GM18498 (cell line): ENCODE results near the gene SH2D4B.
"Not testable (repeated sequence)": the region's sequence is repeated elsewhere in the genome, so short reads cannot be mapped to it uniquely, and the experiment has no call there.

ENCODE experiments used
- ATAC-seq: cut with Tn5 transposase; IDR thresholded peaks from one replicate; pipeline ENCODE4 v1.9.1; 2021; ENCODE audit warnings: mild to moderate bottlenecking, moderate library complexity; ENCODE audit not compliant: unreplicated experiment

The SH2D4B gene

DNA sequence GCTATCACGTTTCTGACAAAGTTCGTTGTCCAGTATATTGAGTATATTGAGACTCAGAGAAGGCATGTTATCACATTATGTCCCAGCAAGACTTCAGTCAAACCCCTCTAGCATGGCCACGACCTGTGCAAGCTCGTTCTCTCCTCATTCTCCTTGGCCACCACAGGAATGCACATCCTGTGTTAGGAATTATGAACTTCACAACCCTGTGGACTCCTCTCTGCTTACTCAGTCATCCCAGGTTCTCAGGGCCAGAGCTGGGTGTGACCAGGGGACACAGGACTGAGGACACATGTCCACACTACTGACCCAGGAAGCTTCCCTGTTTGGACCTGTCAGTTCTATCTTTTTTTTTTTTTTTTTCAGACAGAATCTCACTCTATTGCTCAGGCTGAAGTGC lies 4.4 kb downstream of the SH2D4B start:
- no peak for ATAC-seq

- no peak for ATAC-seq
These were observed 5.1 kb downstream of the SH2D4B start for GRCh38 chr10:80542652-80543318.

- not testable (repeated sequence) for ATAC-seq
These were observed 5.6 kb downstream of the SH2D4B start for GRCh38 chr10:80543319-80543672.

GRCh38 chr10:80544316-80544953 lies 6.7 kb downstream of the SH2D4B start:
- ATAC-seq, result no peak

GRCh38 chr10:80545258-80545881 lies 7.7 kb downstream of the SH2D4B start:
- ATAC-seq, result no peak

DNA sequence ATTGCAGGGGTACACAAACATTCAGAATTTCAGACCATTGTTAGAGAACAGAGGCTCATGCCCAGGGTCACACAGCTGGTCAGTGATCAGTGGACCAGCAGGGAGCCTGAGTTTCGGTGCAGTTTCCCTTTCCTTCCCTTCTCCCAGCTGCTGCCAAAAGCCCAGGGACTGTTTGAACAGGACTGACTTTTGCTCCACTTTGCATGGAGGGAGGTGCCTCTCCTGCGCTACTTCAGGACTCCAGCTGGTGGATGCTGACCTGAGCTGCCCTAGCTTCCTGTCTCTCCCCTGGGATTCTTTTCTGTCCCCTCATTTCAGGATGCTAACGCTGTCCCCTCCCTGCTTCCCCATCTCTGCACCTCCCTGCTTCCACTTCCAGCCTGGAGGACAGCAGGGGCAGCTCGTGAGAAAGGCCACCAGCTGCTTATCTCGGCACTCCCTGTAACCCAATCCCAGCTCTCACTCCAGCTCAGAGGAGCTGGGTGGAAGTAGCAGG lies 14.5 kb downstream of the SH2D4B start:
- ATAC-seq, result no peak

DNA sequence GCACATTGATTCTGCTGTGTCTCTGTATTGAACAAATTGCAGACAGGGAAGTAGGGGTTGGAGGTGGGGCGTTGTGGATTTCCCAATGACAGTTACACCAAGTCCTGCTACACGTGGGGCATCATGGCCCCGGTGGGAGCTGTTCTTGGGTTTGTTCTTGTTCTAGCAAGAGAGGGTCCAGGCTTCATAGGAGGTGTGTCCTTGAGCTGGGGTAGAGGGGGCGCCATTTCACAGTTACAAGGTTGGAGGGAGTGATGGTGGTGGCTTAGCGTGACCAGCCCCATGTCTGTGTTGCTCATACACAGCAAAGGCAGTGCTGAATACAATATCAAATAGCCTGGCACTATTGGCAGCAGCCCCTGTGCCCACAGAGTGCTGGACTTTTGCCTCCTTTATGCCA lies 15.7 kb downstream of the SH2D4B start:
- ATAC-seq, result no peak

GRCh38 chr10:80554050-80554449 lies 16.3 kb downstream of the SH2D4B start:
- ATAC-seq, result no peak

DNA sequence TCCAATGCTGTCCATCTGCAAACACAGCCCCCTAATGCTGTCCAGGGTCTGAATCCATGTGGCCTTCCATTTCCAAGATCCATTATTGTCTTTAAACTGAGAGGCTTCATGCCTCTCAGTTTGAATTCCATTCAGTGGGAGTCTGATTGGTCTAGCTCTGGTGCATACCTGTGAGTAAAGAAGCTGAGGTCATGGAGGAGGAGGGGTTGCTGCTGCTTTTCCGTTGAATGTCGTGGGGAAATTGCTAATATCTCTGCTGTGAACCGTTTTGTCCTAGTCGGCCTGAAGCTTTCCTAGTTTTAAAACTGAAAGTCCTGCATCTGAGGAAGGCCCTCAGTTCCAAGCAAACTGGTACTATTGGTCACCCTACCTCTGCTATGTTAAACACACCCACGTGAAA lies 17.7 kb downstream of the SH2D4B start:
- ATAC-seq, result no peak

DNA sequence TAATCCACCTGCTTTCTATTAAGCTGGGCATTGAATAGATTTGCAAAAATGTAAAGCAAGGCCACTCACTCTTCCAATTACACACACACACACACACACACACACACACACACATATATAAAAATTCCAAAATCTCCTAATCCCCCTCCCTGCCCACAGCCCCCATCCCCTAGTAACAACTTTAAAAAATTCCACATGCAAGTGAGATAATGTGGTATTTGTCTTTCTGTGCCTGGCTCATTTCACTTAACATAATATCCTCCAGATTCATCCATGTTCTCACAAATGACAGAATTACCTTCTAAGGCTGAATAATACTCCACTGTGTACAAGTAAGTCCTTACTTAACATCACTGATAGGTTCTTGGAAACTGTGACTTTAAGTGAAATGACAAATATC lies 24.2 kb downstream of the SH2D4B start:
- ATAC-seq, result no peak

DNA sequence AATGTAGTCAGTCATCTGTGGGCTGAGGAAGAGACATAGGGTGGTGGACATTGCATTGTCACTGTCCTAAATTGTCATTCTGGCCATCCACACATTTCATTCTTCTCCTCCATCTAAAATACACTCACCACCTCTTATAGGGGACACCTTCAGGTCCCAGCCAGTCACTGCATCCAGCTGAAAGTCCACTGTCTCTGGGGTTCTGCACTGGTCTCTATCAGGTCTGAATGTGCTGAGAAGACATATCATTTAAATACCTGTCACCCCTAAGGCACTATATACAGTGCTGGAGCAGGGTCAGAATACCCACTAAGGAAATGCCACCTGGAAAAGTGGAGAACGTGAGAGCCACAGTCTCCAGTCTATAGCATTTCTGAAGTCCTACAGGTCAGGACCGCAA lies 29.6 kb downstream of the SH2D4B start:
- ATAC-seq, result no peak

- ATAC-seq, result no peak
These were observed 31.6 kb downstream of the SH2D4B start for GRCh38 chr10:80569131-80569895.

GRCh38 chr10:80571352-80571751 lies 33.6 kb downstream of the SH2D4B start:
- no peak for ATAC-seq

- no peak for ATAC-seq
These were observed 41.6 kb downstream of the SH2D4B start for GRCh38 chr10:80579181-80579763.

GRCh38 chr10:80579849-80580637 lies 42.3 kb downstream of the SH2D4B start:
- ATAC-seq, result no peak

DNA sequence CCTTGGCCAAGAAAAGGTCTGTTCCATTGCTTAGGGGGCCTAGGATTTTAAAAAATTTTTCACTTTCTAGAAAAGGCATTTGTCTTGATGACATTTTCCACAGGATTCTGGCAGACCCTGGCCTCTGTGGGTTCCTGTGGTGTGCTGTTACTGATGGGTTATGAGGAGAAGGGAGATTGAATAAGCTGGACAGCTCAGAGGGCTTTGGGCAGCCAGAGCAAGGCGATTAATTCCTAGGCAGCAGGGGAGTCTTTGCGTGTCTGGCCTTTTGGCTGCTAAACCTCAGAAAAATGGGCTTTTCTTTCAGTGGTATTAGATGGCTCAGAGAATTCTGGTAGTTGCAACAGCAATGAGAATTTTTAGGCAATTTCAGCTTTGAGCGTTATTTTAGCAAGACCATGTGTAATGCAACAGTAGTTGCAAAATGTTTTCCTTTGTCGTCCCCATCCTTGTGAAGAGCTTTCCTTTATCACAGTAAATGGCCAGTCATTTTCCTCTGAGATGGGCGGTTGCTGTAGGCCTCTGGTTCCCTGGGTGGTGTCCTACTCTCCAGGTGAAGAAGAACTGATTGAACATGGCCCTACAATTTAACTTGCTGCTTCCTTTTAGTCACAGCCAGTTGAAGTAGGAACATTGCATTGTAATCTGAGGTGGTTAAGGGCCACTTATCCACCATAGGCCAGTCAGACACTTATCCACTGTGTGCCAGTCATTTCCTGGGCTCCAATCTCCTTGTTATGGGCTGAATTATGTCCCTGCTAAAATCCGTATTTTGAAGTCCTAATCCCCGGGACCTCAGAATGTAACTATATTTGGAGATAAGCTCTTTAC lies 43.2 kb downstream of the SH2D4B start:
- ATAC-seq, result no peak

DNA sequence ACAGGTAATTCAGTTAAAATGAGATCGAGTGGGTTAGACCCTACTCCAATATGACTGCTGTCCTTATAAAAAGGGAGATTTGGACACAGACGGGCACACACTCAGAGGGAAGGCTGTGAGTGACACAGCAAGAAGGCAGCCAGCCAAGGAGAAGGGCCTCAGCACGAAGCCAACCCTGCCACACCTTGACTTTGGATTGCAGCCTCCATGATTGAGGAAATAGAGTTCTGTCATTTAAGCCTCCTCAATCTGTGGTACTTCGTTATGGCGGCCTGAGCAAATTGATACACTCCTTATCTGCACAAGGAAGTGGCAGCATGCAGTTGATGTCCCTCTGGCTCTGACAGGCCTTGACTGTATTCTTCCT lies 43.8 kb downstream of the SH2D4B start:
- ATAC-seq, result no peak

GRCh38 chr10:80582286-80582960 lies 44.7 kb downstream of the SH2D4B start:
- no peak for ATAC-seq

DNA sequence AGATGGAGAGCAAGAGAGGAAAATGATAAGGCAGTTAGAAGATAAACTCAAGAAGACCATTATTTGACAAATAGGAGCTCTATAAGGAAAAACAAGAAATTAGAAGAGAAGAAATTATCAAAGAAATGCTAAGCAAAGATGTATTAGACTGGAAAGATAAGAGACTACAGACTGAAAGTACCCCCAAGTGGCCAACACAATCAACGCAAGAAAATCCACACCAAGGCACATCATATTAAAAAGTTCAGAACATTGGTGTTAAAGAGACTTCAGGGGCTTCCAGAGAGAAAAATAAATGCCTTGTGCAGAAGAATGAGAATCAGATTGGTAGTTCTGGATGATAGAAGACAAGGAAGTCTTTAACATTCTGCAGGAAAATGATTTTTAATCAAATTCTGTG lies 46.0 kb downstream of the SH2D4B start:
- ATAC-seq, result no peak
